ENCODE results near the gene EDN2. TPM values are rescaled to one million over a fixed set of nuclear protein-coding genes. Genes with fewer than 3 reads are reported as not detected.

Gene EDN2
- polyA plus RNA-seq, 1 donor from 2014 or later: not detected

- H3K27me3 ChIP-seq (ENCODE audit: insufficient read depth, low read depth, low read length): no peaks in the 10 kb centered on the region
- no peak overlapping the region for H3K9ac ChIP-seq (ENCODE audit: low read length)
- no peaks in the 10 kb centered on the region for H4K20me1 ChIP-seq (ENCODE audit: insufficient read depth)
- no peak overlapping the region for H2AFZ ChIP-seq (ENCODE audit: low read depth, low read length)
- no peak overlapping the region for H3K4me2 ChIP-seq (ENCODE audit: low read length)
- no peaks in the 10 kb centered on the region for H3K79me2 ChIP-seq (replicated peaks; ENCODE audit: insufficient read depth, low read length)
- H3K9me2 ChIP-seq (ENCODE audit: insufficient read depth, low read length): no peaks in the 10 kb centered on the region
- H3K36me3 ChIP-seq (ENCODE audit: insufficient read depth, low read length): no peaks in the 10 kb centered on the region
- TF ChIP-seq EZH2 (IDR thresholded peaks at IDR 0.05; ENCODE audit: borderline replicate concordance, insufficient read depth, low read length, poor library complexity, severe bottlenecking) (no peak), POLR2AphosphoS5 (IDR thresholded peaks at IDR 0.05) (no peak), RAD21 (conservative IDR thresholded peaks at IDR 0.05) (no peak), TAF1 (IDR thresholded peaks at IDR 0.05; ENCODE audit: low read depth) (no peak), SMC3 (conservative IDR thresholded peaks at IDR 0.05; ENCODE audit: poor library complexity) (no peak), CTCF (IDR thresholded peaks at IDR 0.05; ENCODE audit: poor library complexity, severe bottlenecking) (no peak), REST (IDR thresholded peaks at IDR 0.05; ENCODE audit: borderline replicate concordance) (no peak), EP300 (conservative IDR thresholded peaks at IDR 0.05; ENCODE audit: poor library complexity, severe bottlenecking) (no peak), MXI1 (conservative IDR thresholded peaks at IDR 0.05; ENCODE audit: poor library complexity, severe bottlenecking) (no peak)
- no peaks in the 10 kb centered on the region for H3F3A ChIP-seq (ENCODE audit: insufficient read depth, low read length, poor library complexity, severe bottlenecking)
- no peak overlapping the region for H3K4me3 ChIP-seq (ENCODE audit: low read length)
- H3K27ac ChIP-seq (ENCODE audit: low read length): no peak overlapping the region
- H3K9me3 ChIP-seq (ENCODE audit: low read length): no peaks in the 10 kb centered on the region
Observed at GRCh38 chr1:41474490-41475271, 9.8 kb downstream of the EDN2 start.

- no peaks in the 10 kb centered on the region for H3K79me2 ChIP-seq (replicated peaks; ENCODE audit: insufficient read depth, low read length)
- no peak overlapping the region for H3K4me3 ChIP-seq (ENCODE audit: low read length)
- no peaks in the 10 kb centered on the region for H3K9me3 ChIP-seq (ENCODE audit: low read length)
- no peaks in the 10 kb centered on the region for H3K36me3 ChIP-seq (ENCODE audit: insufficient read depth, low read length)
- no peaks in the 10 kb centered on the region for H3K27me3 ChIP-seq (ENCODE audit: insufficient read depth, low read depth, low read length)
- H3K9ac ChIP-seq (ENCODE audit: low read length): no peak overlapping the region
- H4K20me1 ChIP-seq (ENCODE audit: insufficient read depth): no peaks in the 10 kb centered on the region
- H3K4me2 ChIP-seq (ENCODE audit: low read length): no peak overlapping the region
- no peak for TF ChIP-seq REST (IDR thresholded peaks at IDR 0.05; ENCODE audit: borderline replicate concordance)
- no peak for TF ChIP-seq EZH2 (IDR thresholded peaks at IDR 0.05; ENCODE audit: borderline replicate concordance, insufficient read depth, low read length, poor library complexity, severe bottlenecking)
- no peak for TF ChIP-seq SMC3 (conservative IDR thresholded peaks at IDR 0.05; ENCODE audit: poor library complexity)
- no peak overlapping the region for H3K27ac ChIP-seq (ENCODE audit: low read length)
- H2AFZ ChIP-seq (ENCODE audit: low read depth, low read length): no peak overlapping the region
- H3K9me2 ChIP-seq (ENCODE audit: insufficient read depth, low read length): no peaks in the 10 kb centered on the region
- H3F3A ChIP-seq (ENCODE audit: insufficient read depth, low read length, poor library complexity, severe bottlenecking): no peaks in the 10 kb centered on the region
Observed at GRCh38 chr1:41473738-41474362, 10.6 kb downstream of the EDN2 start.
